Thoracic aorta (tissue), 2 donors: ENCODE measurements around the gene DPH2. TPM values are rescaled to one million over a fixed set of nuclear protein-coding genes. Genes with fewer than 3 reads are reported as not detected.

ENCODE experiments used
- ATAC-seq: fragments of 150-250 bp; one replicate; pipeline ENCODE4 v1.8.0; 2017; ENCODE audit warnings: low read depth; ENCODE audit not compliant: insufficient number of reproducible peaks, low FRiP score
- DNase-seq: peaks from one replicate; pipeline ENCODE4 v3.0.0-alpha.2; 2020; ENCODE audit warnings: low spot score
- H3K27ac ChIP-seq, 2 donors: fragments of 200-600 bp; sonication (generic); 1 replicate in 1 of 2; 2 replicates in 1 of 2; pipeline ENCODE4 v1.5.1; 2016; ENCODE audit warnings: mild to moderate bottlenecking in 2 of 2, moderate library complexity in 2 of 2
- H3K27me3 ChIP-seq: fragments of 200-600 bp; sonication (generic); replicated peaks from 2 replicates; pipeline ENCODE4 v1.6.0; 2016; ENCODE audit warnings: mild to moderate bottlenecking; ENCODE audit not compliant: insufficient read depth
- H3K36me3 ChIP-seq: fragments of 200-600 bp; sonication (generic); one replicate; pipeline ENCODE4 v1.5.1; 2016
- H3K4me1 ChIP-seq, 2 donors: fragments of 200-600 bp; sonication (generic); 1 replicate in 1 of 2; 2 replicates in 1 of 2; pipeline versions ENCODE4 v1.5.1 to v1.6.0; 2016; ENCODE audit warnings: low read depth in 2 of 2, mild to moderate bottlenecking in 1 of 2; ENCODE audit not compliant: control insufficient read depth in 1 of 2
- H3K4me3 ChIP-seq: fragments of 200-600 bp; sonication (generic); 2 replicates; pipeline ENCODE4 v1.5.1; 2016; ENCODE audit warnings: mild to moderate bottlenecking
- H3K9me3 ChIP-seq: fragments of 200-600 bp; sonication (generic); 2 replicates; pipeline ENCODE4 v1.5.1; 2016
- CTCF ChIP-seq: fragments of 200-600 bp; sonication (generic); IDR thresholded peaks from one replicate; pipeline ENCODE4 v1.5.1; 2019; ENCODE audit warnings: antibody characterized with exemption
- total RNA-seq, 2 donors: library from RNA; depleted of rRNA; stranded (reverse); fragments of >200 nt; gene quantifications; one replicate each; pipeline versions ENCODE4 v1.1.0 to v1.2.3, GENCODE V29; 2016

The DPH2 gene
- total RNA-seq, 2 donors from 2014 or later: 21.9 to 31.4 TPM

GRCh38 chr1:43944860-43945259, 24.9 kb upstream of the DPH2 start:
- H3K27ac ChIP-seq: no peak overlapping the region
- no peak overlapping the region for H3K4me3 ChIP-seq
- no peaks in the 10 kb centered on the region for H3K27me3 ChIP-seq
- no peak for TF ChIP-seq CTCF
- DNase-seq (no peak), ATAC-seq (no peak)
- no peaks in the 10 kb centered on the region for H3K9me3 ChIP-seq
- peaks cover 3% of the 10 kb centered on the region for H3K36me3 ChIP-seq
- peaks cover 21 to 39% of the 10 kb centered on the region in 2 donors for H3K4me1 ChIP-seq

- no peak for DNase-seq
- TF ChIP-seq CTCF: no peak
- peaks cover 21 to 39% of the 10 kb centered on the region in 2 donors for H3K4me1 ChIP-seq
- peak overlapping the region; percentile 93 to 98 for H3K27ac ChIP-seq
- ATAC-seq: no peak
- H3K9me3 ChIP-seq: no peaks in the 10 kb centered on the region
- no peaks in the 10 kb centered on the region for H3K27me3 ChIP-seq
- peaks cover 7% of the 10 kb centered on the region for H3K36me3 ChIP-seq
- peak overlapping the region; percentile 89 for H3K4me3 ChIP-seq
Observed at GRCh38 chr1:43945674-43946235, 24.1 kb upstream of the DPH2 start.

GRCh38 chr1:43946236-43947060, 23.4 kb upstream of the DPH2 start, which contains the start of gene IPO13:
TSS of gene IPO13 (plus strand) at chr1:43946950. CDS start at chr1:43947601, 651 bp downstream.
- Histone ChIP-seq H3K27ac (peak within 1 kb of the TSS; percentile 93 to 98), H3K36me3 (peaks cover 7% of the 10 kb centered on the region), H3K9me3 (no peaks in the 10 kb centered on the region), H3K4me1 (peaks cover 21 to 39% of the 10 kb centered on the region in 2 donors), H3K27me3 (no peaks in the 10 kb centered on the region), H3K4me3 (peak within 1 kb of the TSS; percentile 89)
- peak; percentile 70 for TF ChIP-seq CTCF
- DNase-seq: peak; percentile 78
- peak; percentile 94 for ATAC-seq

- Histone ChIP-seq H3K4me3 (peak overlapping the region; percentile 89), H3K9me3 (no peaks in the 10 kb centered on the region), H3K27me3 (no peaks in the 10 kb centered on the region), H3K36me3 (peaks cover 7% of the 10 kb centered on the region), H3K4me1 (peaks cover 21 to 39% of the 10 kb centered on the region in 2 donors), H3K27ac (peak overlapping the region; percentile 93 to 98)
- TF ChIP-seq CTCF: no peak
- DNase-seq (no peak), ATAC-seq (no peak)
Observed at GRCh38 chr1:43947061-43947873, 22.5 kb upstream of the DPH2 start.
